NCI-H510A (cell line): ENCODE results near the gene COL11A2.

Experiments
- DNase-seq: peaks from one replicate; lab custom pipeline; 2025; lab: John Stamatoyannopoulos, UW

The COL11A2 gene

GRCh38 chr6:33117811-33118277 is 74.4 kb downstream of the COL11A2 start:
- DNase-seq: no peak

GRCh38 chr6:33116841-33117711 is 75.2 kb downstream of the COL11A2 start:
- DNase-seq: no peak

- no peak for DNase-seq
Measured at GRCh38 chr6:33116417-33116816, 75.8 kb downstream of the COL11A2 start.

GRCh38 chr6:33114406-33114805 is 77.9 kb downstream of the COL11A2 start:
- DNase-seq: no peak

GRCh38 chr6:33113755-33114154 is 78.5 kb downstream of the COL11A2 start:
- DNase-seq: no peak
